Measurements from ENCODE around the gene SNX33.

SNX33 gene

GRCh38 chr15:75644376-75644775, 3.3 kb upstream of the SNX33 start:
- no peak for DNase-seq

- DNase-seq, result no peak
Measured at GRCh38 chr15:75646112-75646943, 1.4 kb upstream of the SNX33 start.

- peak; percentile 73 for DNase-seq
Measured at GRCh38 chr15:75646944-75647364, 758 bp upstream of the SNX33 start.

- DNase-seq, result peak; percentile 60
Measured at GRCh38 chr15:75648156-75649000, 666 bp downstream of the SNX33 start.

GRCh38 chr15:75649045-75649761, 1.5 kb downstream of the SNX33 start:
- no peak for DNase-seq

GRCh38 chr15:75649848-75650247, 2.1 kb downstream of the SNX33 start:
- DNase-seq, result no peak

GRCh38 chr15:75650908-75651809, 3.4 kb downstream of the SNX33 start:
- peak; percentile 43 for DNase-seq

GRCh38 chr15:75651810-75652543, 4.3 kb downstream of the SNX33 start:
- DNase-seq, result peak; percentile 46

GRCh38 chr15:75653347-75653913, 5.7 kb downstream of the SNX33 start:
- no peak for DNase-seq

GRCh38 chr15:75654201-75654907, 6.6 kb downstream of the SNX33 start:
- no peak for DNase-seq

GRCh38 chr15:75655931-75656330, 8.2 kb downstream of the SNX33 start:
- DNase-seq, result peak; percentile 82

GRCh38 chr15:75656331-75656730, 8.6 kb downstream of the SNX33 start:
- DNase-seq, result no peak

GRCh38 chr15:75656813-75657212, 9.1 kb downstream of the SNX33 start:
- no peak for DNase-seq

- DNase-seq, result no peak
Measured at GRCh38 chr15:75659141-75659771, 11.5 kb downstream of the SNX33 start.

GRCh38 chr15:75659928-75660645, 12.4 kb downstream of the SNX33 start:
- DNase-seq, result peak; percentile 40

- no peak for DNase-seq
Measured at GRCh38 chr15:75661100-75661755, 13.5 kb downstream of the SNX33 start.

GRCh38 chr15:75661756-75662140, 14.0 kb downstream of the SNX33 start:
- DNase-seq, result no peak

GRCh38 chr15:75662823-75663519, 15.3 kb downstream of the SNX33 start:
- DNase-seq, result peak; percentile 21
